NCI-H2107 treated with DMSO at 0.1 percent for 48 hours (cell line): Measurements from ENCODE around the gene MREG.
"Not testable (repeated sequence)": the region's sequence is repeated elsewhere in the genome, so short reads cannot be mapped to it uniquely, and the experiment has no call there.

Experiments used
- DNase-seq: peaks from one replicate; lab custom pipeline; 2025; ENCODE audit not compliant: unreplicated experiment; lab: John Stamatoyannopoulos, UW

The MREG gene

GRCh38 chr2:215994911-215995310 is 18.4 kb downstream of the MREG start:
- DNase-seq: no peak

DNA sequence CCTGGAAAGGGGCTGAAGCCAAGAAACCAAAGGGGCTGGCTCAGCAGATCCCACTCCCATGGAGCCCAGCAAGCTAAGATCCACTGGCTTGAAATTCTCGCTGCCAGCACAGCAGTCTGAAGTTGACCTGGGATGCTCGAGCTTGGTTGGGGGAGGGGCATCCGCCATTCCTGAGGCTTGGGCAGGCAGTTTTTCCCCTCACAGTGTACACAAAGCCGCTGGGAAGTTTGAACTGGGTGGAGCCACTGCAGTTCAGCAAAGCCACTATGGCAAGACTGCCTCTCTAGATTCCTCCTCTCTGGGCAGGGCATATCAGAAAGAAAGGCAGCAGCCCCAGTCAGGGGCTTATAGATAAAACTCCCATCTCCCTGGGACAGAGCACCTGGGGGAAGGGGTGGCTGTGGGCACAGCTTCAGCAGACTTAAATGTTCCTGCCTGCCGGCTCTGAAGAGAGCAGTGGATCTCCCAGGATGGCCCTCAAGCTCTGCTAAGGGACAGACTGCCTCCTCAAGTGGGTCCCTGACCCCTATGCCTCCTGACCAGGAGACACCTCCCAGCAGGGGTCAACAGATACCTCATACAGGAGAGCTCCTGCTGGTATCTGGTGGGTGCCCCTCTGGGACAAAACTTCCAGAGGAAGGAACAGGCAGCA is 24.7 kb downstream of the MREG start:
- not testable (repeated sequence) for DNase-seq

- DNase-seq: no peak
These were observed 28.1 kb downstream of the MREG start for GRCh38 chr2:215985257-215985656.

DNA sequence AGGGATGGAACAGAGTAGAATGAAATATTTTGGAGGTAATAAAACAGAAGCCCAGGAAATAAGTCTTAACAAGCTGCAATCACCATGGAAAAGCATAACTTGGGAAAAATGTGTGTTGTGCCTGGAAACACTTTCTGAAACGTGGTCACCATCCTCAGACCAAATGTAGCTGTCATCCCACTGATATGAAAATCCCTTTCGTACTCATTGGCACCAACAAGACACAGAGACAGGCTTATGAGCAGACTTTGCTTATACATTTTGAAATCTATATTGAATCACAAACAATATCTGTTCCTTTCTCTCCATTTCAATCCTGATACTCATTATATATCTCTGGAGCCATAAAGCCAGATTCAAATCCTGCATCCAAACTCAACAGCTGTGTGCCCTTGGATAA is 28.7 kb downstream of the MREG start:
- no peak for DNase-seq

- DNase-seq: no peak
These were observed 29.6 kb downstream of the MREG start for GRCh38 chr2:215983581-215984351.

- no peak for DNase-seq
These were observed 30.9 kb downstream of the MREG start for GRCh38 chr2:215982465-215982875.

GRCh38 chr2:215981115-215981514 is 32.2 kb downstream of the MREG start:
- DNase-seq: no peak

DNA sequence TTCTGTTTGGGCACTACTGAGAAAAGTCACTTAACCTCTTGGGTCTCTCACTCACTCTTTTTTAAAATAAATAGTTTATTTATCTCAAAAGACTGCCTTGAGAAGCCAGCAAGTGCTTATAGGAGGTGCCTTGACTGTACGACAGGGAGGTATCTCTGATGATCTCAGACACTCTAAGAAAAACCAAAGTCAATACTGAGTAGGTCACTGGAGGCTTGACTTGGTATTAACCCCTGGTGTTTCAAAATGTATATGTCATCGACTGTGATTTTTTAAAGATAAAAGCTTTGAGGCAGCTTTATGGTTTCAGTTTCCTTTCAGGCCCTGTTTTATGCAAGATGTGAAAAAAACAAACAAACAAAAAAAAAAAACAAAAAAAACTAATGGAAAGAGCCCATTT is 33.7 kb downstream of the MREG start:
- no peak for DNase-seq

- no peak for DNase-seq
These were observed 38.5 kb downstream of the MREG start for GRCh38 chr2:215974700-215975429.

DNA sequence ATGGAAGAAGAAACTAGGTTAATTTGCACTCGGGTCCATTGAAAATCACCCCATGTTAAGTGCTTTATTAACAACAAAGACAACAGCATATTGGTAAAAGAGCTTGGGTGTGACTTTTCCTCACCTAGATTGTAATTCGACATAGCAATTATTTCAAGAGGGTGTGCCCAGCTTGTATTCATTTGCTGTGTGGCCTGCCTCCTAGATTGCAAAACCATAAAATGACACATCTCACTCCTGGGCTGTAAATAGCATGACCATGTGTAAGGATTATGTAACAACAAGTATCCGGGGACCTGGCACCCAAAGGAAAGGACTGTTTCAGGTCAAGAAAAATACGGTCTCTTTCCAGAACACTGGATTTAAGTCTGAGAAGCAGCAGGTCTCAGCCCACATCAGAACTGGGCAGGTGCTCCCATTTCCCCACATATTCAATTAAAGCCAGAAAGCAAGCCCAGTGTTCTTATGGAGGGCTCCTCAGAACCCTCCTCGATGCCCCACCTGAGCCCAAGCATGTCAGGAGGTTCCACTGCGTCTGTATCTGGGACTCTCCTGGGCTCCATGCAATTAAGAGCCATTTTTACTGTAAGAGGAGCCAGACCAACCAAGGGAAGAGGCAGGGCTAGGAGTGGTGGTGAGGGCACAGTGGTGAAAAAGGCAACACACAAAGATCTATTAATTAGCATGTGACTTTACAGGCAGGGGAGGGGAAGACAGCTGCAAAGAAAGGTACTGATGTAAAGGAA is 39.2 kb downstream of the MREG start:
- peak; percentile 49 for DNase-seq

DNA sequence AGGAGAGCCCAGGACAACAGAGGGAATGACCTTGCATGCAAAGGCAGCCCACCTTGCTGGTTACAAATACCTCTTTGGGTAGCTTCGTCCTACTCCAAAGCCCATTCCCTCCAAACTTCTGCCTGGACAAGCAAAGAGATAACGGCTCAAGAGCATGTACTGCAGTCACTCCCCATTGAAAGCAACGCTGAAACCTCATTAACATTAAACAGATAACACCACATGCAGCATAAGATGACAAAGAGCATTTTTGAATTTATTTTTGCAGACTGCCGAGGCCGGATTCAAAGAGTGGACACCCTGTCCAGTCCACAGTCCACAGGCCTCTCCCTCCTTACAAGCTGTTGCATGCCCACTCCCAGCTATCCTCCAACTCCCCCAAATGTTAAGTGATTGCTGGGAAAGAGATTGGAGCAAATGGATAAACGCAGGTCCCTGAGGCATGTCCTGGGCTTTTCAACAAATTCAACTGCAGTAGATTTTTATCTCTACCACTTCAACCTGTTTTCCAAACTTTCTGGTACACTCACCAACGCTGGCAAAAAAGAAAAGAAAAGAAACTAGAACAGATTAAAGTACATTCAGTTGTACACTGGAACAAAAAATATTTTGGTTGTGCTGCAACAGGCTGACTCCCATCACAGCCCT is 40.1 kb downstream of the MREG start:
- DNase-seq: no peak

DNA sequence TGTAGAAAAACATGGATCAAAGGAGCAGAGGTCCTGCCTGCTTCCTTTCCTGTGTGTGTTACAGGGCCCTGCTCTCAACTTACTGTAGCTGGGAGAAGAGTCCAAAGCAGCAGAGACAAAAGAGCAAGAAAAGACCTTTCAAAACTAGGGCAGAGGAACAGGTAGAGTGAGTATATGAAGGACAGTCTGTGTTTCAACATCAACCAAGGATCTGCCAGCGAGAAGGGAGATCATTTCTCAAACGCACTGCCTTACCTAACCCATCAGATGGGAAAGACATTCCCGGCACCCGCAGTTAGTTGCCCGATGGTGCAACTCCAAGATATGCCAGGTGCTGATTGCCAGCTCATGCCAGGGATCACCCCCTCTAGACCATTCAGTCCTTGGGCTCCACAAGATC is 41.7 kb downstream of the MREG start:
- no peak for DNase-seq

DNA sequence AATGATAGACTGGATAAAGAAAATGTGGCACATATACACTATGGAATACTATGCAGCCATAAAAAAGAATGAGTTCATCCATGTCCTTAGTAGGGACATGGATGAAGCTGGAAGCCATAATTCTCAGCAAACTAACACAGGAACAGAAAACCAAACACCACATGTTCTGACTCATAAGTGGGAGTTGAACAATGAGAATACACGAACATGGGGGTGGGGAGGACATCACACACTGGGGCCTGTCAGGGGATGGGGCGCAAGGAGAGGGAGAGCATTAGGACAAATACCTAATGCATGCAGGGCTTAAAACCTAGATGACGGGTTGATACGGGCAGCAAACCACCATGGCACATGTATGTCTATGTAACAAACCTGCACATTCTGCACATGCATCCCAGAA is 42.5 kb downstream of the MREG start:
- DNase-seq: not testable (repeated sequence)

- no peak for DNase-seq
These were observed 42.9 kb downstream of the MREG start for GRCh38 chr2:215970425-215970824.

- no peak for DNase-seq
These were observed 44.1 kb downstream of the MREG start for GRCh38 chr2:215969131-215969841.

- DNase-seq: no peak
These were observed 44.9 kb downstream of the MREG start for GRCh38 chr2:215968499-215968898.

- DNase-seq: no peak
These were observed 45.6 kb downstream of the MREG start for GRCh38 chr2:215967590-215968378.

DNA sequence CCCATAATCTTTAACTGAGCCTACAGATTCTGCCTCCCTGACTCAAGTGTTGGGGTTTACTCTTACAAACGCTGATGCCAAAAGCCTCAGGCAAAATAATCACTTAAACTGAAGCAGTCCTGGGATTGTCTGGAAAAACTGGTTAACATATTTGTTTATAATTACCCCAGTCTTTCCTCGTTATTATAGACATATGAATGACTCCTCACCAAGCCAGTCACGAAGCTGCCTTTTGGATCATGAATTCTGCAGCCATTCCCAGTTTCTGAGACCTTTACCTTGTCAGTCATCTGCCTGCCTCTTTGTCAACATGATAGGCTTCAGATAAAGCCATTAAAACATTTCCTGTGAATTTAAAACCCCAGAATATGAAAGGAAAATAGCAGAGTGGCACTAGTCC is 46.4 kb downstream of the MREG start:
- no peak for DNase-seq

DNA sequence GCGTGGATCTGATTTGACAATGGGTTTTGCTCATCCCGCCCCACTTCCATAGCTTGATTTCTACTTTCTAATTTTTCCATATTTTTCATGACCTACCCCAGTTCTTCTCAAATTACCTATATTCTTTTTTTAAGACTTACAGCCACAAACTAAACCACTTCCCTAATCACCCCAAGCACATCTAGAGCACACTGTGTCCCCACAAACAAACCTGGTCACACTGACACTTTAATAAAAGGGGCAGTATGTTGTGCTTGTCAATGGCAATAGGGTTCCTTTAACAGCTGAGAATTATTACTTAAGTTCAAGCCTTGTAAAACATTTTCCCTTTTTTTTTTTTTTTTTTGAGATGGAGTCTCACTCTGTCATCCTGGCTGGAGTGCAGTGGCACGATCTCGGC is 47.1 kb downstream of the MREG start:
- no peak for DNase-seq
